ENCODE results near the gene KCNIP1. TPM values are rescaled to one million over a fixed set of nuclear protein-coding genes. Genes with fewer than 3 reads are reported as not detected.

The KCNIP1 gene
- total RNA-seq, 1 donor from 2014 or later, result 12.6 TPM

- H3K4me3 Mint-ChIP-seq (ENCODE audit: unreplicated experiment), result no peak overlapping the region
Observed at GRCh38 chr5:170471551-170472178, 32.2 kb upstream of the KCNIP1 start.

GRCh38 chr5:170473642-170474041 lies 30.2 kb upstream of the KCNIP1 start:
- no peaks in the 10 kb centered on the region for H3K27me3 Mint-ChIP-seq (ENCODE audit: unreplicated experiment)
- no peak overlapping the region for H3K27ac Mint-ChIP-seq (ENCODE audit: unreplicated experiment)
- H3K36me3 Mint-ChIP-seq (ENCODE audit: unreplicated experiment), result no peaks in the 10 kb centered on the region
- TF ChIP-seq CTCF (IDR thresholded peaks at IDR 0.05), result no peak
- peak; percentile 53 for DNase-seq (ENCODE audit: extremely low spot score, unreplicated experiment)
- H3K4me1 Mint-ChIP-seq (ENCODE audit: unreplicated experiment), result peaks cover 15% of the 10 kb centered on the region
- H3K4me3 Mint-ChIP-seq (ENCODE audit: unreplicated experiment), result no peak overlapping the region
- no peaks in the 10 kb centered on the region for H3K9me3 Mint-ChIP-seq (ENCODE audit: unreplicated experiment)

More at GRCh38 chr5:170471551-170472178, 32.2 kb upstream of the KCNIP1 start:
- Mint-ChIP-seq H3K36me3 (ENCODE audit: unreplicated experiment) (no peaks in the 10 kb centered on the region), H3K27me3 (ENCODE audit: unreplicated experiment) (no peaks in the 10 kb centered on the region), H3K9me3 (ENCODE audit: unreplicated experiment) (no peaks in the 10 kb centered on the region), H3K4me1 (ENCODE audit: unreplicated experiment) (peaks cover 15% of the 10 kb centered on the region), H3K27ac (ENCODE audit: unreplicated experiment) (no peak overlapping the region)
- no peak for TF ChIP-seq CTCF (IDR thresholded peaks at IDR 0.05)
- peak; percentile 56 for DNase-seq (ENCODE audit: extremely low spot score, unreplicated experiment)

GRCh38 chr5:170474489-170475274 lies 29.1 kb upstream of the KCNIP1 start:
- H3K4me1 Mint-ChIP-seq (ENCODE audit: unreplicated experiment), result peaks cover 19% of the 10 kb centered on the region
- no peak overlapping the region for H3K4me3 Mint-ChIP-seq (ENCODE audit: unreplicated experiment)
- peak; percentile 71 for DNase-seq (ENCODE audit: extremely low spot score, unreplicated experiment)
- no peaks in the 10 kb centered on the region for H3K9me3 Mint-ChIP-seq (ENCODE audit: unreplicated experiment)
- H3K36me3 Mint-ChIP-seq (ENCODE audit: unreplicated experiment), result no peaks in the 10 kb centered on the region
- no peaks in the 10 kb centered on the region for H3K27me3 Mint-ChIP-seq (ENCODE audit: unreplicated experiment)
- no peak for TF ChIP-seq CTCF (IDR thresholded peaks at IDR 0.05)
- no peak overlapping the region for H3K27ac Mint-ChIP-seq (ENCODE audit: unreplicated experiment)

- no peak overlapping the region for H3K4me3 Mint-ChIP-seq (ENCODE audit: unreplicated experiment)
- no peak for TF ChIP-seq CTCF (IDR thresholded peaks at IDR 0.05)
- H3K4me1 Mint-ChIP-seq (ENCODE audit: unreplicated experiment), result peaks cover 21% of the 10 kb centered on the region
- no peaks in the 10 kb centered on the region for H3K9me3 Mint-ChIP-seq (ENCODE audit: unreplicated experiment)
- H3K36me3 Mint-ChIP-seq (ENCODE audit: unreplicated experiment), result no peaks in the 10 kb centered on the region
- peak; percentile 42 for DNase-seq (ENCODE audit: extremely low spot score, unreplicated experiment)
- no peak overlapping the region for H3K27ac Mint-ChIP-seq (ENCODE audit: unreplicated experiment)
- no peaks in the 10 kb centered on the region for H3K27me3 Mint-ChIP-seq (ENCODE audit: unreplicated experiment)
Observed at GRCh38 chr5:170475294-170476000, 28.4 kb upstream of the KCNIP1 start.

GRCh38 chr5:170476704-170477103 lies 27.1 kb upstream of the KCNIP1 start:
- no peaks in the 10 kb centered on the region for H3K9me3 Mint-ChIP-seq (ENCODE audit: unreplicated experiment)
- no peaks in the 10 kb centered on the region for H3K27me3 Mint-ChIP-seq (ENCODE audit: unreplicated experiment)
- DNase-seq (ENCODE audit: extremely low spot score, unreplicated experiment), result no peak
- no peak overlapping the region for H3K4me3 Mint-ChIP-seq (ENCODE audit: unreplicated experiment)
- no peaks in the 10 kb centered on the region for H3K36me3 Mint-ChIP-seq (ENCODE audit: unreplicated experiment)
- no peak for TF ChIP-seq CTCF (IDR thresholded peaks at IDR 0.05)
- H3K4me1 Mint-ChIP-seq (ENCODE audit: unreplicated experiment), result peaks cover 21% of the 10 kb centered on the region
- no peak overlapping the region for H3K27ac Mint-ChIP-seq (ENCODE audit: unreplicated experiment)

All from osteocyte (in vitro differentiated cells).